NCI-H1436 (cell line): ENCODE results near the gene VAV2.

Source experiments
- DNase-seq: peaks from one replicate; lab custom pipeline; 2025; lab: John Stamatoyannopoulos, UW

VAV2 gene

DNA sequence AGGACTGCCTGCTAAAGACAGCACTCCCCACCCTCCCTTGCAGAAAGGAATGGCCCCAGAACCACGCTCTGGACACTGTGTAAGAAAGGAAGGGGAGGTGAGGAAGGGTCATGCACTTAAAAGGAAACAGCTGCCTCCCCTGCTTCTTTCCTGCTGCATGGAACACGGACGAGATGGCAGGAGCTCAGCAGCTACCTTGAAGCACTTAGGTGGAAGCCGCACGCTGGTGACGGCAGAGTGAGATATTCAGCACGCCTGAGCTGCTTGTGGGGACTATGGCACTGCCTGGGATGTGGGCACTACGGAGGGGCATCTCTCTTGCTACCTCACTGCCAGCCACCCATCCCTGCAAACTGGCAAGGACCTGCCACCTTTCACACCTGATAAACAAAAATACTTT, 101.5 kb downstream of the VAV2 start:
- no peak for DNase-seq

DNA sequence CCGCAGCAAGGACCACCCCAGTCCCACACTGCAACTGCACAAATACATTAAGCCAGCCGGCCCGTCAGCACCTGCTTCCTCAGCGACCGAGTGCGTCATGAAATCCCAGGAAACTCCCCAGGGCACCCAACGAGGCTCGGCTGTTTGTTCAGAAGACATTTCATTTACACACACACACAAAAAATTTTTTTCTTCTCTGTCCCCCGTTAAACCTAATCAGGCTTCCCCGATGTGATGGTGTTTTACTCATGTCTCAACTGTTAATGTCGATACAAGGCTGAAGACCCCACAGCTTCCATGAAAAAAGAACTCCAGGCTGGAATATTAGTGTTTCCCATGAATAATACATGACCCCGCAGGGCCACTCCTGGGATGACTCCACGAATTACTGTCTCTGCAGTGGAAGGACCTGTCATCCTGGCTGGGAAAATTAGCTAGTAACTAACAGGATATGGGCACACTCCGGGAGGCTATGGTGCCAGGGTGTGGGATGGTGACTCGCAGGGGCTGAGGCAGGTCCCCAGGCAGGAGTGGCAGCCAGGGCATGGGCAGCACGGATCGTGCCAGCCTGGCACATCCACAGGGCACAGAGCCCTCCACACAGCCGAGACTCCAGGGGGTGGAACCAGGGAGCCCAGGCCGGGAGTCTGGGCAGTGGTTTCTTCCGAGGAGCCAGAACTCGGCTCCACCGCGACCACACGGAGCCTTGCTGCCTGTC, 102.4 kb downstream of the VAV2 start:
- peak; percentile 73 for DNase-seq

- peak; percentile 74 for DNase-seq
Observed at GRCh38 chr9:133888809-133889491, 103.2 kb downstream of the VAV2 start.

- DNase-seq = no peak
Observed at GRCh38 chr9:133888048-133888808, 103.9 kb downstream of the VAV2 start.

DNA sequence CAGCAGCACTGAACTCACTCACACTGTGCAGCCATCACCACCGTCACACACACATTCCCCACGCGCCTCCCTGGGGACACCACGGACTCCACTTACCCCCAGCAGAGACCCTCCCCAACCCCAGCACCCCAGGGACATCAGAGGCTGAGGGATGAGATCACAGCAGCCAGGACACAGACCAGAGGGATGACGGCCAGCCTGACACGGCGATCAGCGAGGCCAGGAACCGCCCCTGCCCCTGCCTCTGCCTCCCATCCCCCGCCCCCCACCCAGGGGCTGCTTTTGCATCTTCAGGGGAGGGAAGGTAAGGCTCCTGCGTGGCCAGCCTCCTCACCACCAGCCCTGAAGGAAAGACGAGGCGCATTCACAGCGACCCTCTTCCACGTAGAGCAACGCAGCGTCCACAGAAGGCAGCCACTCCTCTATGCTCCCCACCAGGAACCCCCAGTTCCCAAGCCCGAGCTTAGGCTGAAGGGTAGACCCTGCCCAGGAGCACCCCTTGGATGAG, 104.5 kb downstream of the VAV2 start:
- no peak for DNase-seq

DNA sequence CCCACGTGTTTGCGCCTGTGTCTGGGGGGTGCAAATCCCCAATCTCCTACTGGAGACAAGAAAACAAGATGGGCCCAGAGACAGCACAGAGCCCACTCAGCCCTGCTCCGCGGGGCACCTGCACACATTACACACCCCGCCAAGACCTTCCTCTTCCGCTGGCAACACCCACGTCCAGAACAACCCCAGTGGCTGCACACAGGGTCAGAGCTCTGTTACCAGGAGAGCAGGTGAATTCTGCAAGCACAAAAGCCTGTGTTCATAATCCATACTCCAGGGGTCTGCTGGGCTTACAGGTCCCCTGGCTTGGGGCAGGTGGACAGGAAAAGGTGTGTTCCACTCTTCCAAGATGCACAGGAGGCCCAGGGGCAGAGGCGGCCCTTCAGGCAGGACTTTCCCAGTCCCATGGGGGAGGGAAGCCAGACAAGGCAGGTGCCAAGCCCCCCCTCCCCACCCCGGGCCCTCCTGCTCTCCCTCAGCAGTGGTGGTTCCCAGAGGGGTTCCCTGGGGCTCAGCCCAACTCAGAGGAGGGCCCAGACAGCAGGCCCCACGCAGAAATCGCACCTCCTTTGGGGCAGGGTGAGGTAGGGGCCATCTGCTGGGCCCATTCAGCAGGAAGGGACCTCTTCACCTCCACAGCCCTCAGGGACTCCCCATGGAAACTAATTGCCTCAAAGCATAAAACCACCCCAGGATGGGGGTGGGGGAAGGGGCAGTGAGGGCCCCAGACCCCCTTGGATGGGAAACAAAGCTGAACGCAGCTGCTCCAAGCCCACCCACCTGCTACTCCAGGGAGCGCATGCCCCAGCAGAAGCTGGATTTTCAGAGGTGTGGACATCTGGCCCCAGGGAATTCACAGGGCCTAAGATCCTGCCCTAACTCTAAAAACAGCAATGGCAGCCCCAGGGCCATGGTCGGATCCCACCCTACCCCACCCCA, 105.3 kb downstream of the VAV2 start:
- no peak for DNase-seq

DNA sequence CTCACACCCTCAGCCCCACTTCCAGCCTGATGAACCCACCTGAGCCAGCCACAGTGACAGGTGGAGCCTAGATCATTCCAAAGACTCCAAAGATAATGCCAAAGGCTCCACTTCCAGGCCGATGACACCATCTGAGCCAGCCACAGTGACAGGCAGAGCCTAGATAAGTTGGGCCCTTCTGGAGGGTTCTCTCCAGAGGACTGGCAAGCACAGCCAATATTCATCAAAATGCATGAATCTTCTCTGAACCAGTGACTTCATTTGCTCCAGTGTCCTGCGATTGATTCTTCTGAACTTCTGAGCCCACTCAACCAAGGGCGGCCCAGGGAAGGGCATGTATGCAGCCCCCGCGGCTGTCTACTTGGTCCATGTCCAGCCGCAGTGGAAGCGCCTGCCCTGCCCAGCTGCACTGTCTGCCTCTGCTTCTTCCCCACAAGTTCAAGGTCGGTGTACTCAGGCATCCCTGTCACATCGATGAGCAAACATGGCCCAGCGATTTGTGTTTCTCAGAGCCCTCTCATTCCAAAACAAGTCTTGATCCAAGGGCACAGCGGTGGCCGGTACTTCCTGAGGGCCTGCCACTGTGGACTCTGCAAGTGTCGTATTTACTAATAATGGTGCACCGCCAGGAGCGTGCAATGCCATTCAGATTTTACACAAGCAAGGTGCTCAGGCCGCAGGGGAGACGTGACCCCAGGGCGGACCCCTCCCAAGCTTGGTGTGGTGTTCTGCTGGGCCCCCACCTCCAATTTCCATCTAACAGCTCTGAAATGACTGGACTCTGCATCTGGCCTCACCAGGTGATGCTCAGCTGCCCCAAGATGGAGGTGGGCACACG, 107.0 kb downstream of the VAV2 start:
- no peak for DNase-seq

DNA sequence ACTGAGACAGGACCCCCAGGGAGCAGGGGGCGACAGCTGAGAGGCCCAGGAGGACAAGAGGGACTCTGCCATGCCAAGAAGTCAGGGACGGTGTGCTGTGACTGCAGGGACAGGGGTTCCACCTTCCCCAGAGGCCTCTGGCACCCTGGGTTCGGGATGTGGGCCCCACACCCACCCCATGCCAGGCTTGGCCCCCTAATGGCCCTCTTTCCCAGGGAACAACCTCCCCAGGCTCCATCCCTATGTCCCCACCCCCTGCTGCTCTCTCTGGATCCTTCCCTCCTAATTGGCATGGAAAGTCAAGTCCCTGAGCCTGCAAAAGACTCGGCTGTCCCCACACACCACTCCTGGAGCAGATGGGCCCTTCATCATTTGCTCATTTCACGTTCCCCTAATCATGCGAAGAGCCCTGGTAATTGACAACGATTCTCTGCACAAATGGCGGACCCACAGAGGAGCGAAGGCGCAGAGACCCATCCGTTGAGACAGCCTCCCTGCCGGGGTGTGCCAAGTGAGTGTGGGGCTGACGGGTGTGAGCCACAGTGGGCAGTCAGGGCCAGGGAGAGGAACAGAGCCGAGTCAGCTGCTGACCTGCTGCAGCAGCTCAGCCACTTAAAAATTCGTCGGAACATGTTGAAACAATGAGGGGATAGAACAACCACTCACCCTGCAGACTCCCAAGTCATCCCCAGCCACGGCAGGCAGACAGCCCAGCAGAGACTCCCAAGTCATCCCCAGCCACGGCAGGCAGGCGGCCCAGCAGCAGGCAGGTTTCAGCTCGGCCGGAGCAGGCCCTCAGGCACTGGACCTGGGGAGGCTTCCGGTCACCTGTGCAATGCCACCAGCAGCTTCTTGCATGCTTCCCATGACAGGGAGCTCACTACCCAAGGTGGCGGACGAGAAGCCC, 109.0 kb downstream of the VAV2 start:
- no peak for DNase-seq

DNA sequence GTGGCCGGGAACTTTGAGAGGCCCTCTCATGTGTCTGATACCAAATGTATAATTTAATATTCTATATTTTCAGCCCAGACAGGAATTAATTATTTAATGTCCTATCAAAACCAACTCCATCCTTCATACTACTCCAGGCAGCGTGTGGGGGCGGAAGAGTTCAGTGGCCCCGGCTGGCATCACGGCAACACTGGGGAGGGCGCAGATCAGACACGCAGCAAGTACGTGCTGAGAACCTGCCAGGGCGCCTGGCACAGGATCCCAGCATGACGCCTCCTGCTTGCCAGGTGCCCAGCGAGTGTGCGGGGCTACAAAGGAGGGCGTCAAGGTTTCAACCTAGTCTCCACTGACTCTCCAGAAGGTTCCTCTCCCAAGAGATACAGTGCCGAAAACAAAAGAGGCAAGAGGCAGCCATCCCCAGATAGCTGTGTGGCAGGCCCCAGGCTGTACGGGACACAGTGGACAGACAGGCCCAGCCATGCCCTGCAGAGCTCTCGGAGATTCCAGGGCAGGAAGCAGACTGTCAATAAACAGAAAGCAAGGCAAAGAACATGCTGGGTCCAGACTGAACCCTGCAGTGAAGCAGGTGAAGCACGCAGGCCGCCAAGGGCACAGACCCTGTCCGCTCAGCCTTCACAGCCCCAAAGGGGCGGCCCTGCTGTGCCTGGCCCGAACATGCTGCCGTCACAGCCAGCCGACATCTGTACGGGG, 110.3 kb downstream of the VAV2 start:
- no peak for DNase-seq

- no peak for DNase-seq
Observed at GRCh38 chr9:133880851-133881661, 111.1 kb downstream of the VAV2 start.

GRCh38 chr9:133880136-133880535, 112.0 kb downstream of the VAV2 start:
- no peak for DNase-seq

DNA sequence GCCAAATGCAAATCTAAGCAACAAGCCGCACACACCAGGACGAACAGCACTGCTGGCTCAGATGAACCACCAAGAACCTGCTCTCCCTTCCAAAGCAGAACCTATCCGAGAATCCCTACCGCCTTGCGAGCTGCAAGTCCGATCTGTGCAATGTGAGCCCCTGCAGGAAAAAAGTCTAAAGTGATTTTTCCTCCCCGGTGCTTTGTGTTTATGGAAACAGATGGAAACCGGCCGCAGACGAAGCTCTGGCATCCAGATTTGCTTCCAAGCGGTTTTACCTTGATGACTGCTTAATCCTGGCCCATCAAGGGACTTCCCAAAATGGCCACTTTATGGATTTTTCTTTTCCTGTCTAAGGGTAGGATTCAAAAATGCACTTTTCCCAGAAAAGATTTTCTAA, 112.5 kb downstream of the VAV2 start:
- DNase-seq = no peak

DNA sequence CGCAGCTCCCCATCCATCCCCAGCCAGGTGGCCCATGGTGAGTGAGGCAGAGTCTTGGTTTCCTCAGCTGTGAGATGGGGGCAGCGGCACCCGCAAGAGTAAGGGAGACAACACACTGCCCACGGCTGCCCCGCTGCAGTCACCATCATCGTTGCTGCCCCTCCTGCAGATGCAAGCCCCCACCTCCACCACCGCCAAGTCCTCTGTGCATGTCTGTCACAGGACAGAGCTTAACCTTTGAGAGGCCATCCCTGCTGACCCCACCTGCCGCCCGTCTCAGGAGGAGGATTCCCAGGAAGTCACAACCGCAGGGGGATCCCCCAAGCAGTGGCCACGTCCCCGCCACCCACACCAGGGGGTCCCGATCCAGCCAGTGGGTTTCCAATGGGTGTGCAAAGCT, 113.7 kb downstream of the VAV2 start:
- no peak for DNase-seq

- DNase-seq = no peak
Observed at GRCh38 chr9:133877967-133878366, 114.2 kb downstream of the VAV2 start.

DNA sequence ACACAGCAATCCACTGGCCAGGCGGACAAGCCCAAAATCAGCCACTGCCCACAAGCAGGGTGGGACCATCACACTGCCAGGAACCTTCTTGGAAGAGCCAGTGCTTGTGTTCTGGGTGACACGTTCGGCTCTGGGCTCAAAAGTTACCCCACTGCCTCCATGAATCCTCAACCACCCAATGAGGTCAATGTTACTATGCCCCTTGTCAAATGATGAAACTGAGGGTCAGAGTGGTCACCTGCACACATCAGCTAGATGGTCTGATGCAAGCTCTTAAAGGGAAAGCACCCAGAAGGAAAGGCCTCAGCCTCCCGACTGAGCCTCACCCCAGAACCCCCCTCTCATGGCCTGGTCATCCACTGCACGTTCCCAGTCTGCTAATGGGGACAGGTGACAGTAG, 114.8 kb downstream of the VAV2 start:
- no peak for DNase-seq

DNA sequence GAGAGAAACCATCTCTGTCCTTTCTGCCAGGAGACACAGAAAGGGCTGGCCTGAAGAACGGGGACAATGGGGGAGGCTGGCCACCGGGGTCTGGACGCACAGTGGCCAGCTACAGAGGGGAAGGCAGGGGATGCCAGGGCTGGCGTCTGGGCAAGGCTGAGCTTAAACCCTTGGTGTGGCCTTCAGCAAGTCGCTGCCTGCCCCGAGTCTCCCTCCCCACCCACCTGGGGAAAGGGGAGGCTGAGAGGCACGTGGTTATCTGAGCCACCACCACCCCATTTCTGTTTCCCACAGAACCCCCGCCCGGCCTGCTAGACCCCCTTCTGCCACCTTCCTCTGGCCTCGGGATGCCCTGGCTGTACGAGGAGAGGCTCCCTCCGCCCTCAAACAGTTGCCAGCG, 115.3 kb downstream of the VAV2 start:
- no peak for DNase-seq

DNA sequence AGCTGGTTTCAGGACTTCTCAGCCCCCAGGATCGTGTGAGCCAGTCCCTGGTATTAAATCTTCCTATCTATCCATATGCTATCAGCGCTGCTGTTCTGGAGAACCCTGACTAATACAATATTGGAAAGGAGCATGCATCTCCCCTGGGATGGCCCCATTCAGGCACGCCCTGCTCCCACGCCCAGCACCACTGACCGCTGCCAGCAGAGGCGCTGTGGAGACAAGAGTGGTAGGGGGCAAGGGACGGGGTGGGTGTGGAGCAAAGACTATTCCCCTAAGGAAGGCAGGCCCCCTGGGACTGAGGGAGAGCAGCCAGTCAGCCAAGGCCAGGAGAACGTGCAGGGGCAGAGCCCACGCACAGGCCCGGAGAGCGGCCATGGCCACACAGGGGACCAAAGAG, 116.0 kb downstream of the VAV2 start:
- peak; percentile 54 for DNase-seq

DNA sequence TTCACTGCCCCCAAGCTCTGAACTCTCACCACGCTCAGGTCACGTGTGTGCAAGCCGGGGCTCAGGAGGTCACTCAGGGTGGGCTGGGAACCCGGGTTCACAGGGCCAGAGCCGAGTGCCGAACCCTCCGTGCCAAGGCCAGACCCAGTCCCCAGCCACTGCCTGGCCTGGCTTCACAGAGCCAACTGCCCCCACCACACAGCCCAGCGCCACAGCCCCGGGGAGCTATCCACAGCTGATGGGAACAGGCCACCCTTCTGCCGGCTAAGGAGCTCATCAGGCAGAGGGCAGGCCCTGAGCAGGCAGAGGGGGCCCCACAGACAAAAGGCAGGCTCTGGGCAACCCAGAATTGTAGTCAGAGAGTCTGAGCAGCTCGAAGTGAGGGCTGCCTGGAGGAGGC, 117.0 kb downstream of the VAV2 start:
- no peak for DNase-seq
